Measurements from ENCODE around the gene NGEF.
"Not testable (repeated sequence)": the region's sequence is repeated elsewhere in the genome, so short reads cannot be mapped to it uniquely, and the experiment has no call there.

Gene NGEF

DNA sequence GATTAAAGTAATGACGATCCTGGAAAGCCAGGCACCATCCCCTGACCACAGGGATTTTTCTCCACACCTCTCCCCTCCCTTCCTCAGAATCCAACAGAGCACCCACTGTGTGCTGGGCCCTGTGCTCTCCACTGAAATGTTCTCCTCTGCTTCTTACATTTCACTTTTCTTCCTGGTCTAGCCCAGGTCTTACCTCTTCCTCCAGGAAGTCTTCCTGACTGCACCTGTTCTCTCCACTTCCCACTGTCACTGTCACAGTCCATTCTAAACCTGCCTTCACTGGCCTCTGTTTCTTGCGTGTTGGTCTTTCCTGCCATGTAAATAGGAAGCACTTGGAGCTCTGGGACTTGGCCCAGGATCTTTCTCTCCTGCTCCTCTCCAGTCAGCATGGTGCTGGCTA is 7.4 kb upstream of the NGEF start:
- no peak for DNase-seq

DNA sequence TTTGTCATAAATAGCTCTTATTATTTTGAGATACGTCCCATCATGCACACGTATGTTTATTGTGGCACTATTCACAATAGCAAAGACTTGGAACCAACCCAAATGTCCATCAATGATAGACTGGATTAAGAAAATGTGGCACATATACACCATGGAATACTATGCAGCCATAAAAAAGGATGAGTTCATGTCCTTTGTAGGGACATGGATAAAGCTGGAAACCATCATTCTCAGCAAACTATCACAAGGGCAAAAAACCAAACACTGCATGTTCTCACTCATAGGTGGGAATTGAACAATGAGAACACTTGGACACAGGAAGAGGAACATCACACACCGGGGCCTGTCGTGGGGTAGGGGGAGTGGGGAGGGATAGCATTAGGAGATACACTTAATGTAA is 6.6 kb upstream of the NGEF start:
- DNase-seq = not testable (repeated sequence)

DNA sequence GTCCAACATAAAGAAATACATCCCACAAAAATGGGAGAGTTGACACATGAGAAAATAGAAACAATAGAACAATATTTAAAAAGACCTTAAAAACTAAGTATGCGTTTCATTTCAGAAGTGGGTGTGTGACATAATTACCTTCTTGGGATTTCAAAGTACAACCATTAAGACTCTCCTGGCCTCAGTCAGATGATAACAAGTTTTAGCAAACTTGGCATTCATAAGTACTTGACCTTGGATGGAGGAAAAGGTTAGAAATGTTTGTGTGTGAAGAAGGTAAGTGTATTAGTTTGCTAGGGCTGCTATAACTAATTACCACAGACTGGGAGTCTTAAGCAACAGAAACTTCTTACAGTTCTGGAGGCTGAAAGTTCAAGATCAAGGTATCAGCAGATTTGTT is 4.9 kb upstream of the NGEF start:
- DNase-seq = no peak

DNA sequence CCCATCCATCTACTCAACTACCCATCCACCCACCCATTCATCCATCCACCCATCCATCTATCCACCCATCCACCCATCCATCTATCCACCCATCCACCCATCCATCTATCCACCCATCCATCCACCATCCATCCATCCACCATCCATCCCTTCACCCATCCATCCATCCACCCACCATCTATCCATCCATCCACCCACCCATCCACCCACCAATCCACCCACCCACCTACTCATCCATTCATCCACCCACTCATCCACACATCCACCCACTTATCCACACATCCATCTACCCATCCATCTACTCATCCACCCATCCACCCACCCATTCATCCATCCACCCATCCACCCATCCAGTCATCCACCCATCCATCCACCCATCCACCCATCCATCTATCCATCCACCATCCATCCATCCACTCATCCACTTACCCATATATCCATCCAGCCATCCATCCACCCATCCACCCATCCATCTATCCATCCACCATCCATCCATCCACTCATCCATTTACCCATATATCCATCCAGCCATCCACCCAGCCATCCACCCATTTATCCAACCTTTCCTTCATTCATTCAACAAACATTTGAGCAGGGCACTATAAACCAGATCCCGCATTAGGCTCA is 2.1 kb upstream of the NGEF start:
- no peak for DNase-seq

DNA sequence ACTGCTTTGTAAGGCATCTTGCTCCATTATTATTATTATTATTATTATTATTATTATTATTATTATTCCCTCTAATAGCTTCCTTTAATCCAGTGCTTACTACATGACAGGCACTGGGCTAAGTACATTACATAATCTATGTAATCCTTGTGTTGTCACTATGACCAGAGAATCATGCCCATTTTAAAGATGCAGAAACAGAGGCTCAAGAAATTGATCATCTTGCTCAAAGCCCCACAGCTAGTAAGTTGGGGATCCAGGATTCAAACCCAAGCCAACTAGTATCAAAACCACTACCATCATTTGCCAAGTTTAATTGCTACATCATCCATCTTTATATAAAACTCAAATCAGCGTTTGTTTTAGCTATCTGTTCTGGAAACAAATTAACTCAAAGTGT is 594 bp upstream of the NGEF start:
- no peak for DNase-seq

DNA sequence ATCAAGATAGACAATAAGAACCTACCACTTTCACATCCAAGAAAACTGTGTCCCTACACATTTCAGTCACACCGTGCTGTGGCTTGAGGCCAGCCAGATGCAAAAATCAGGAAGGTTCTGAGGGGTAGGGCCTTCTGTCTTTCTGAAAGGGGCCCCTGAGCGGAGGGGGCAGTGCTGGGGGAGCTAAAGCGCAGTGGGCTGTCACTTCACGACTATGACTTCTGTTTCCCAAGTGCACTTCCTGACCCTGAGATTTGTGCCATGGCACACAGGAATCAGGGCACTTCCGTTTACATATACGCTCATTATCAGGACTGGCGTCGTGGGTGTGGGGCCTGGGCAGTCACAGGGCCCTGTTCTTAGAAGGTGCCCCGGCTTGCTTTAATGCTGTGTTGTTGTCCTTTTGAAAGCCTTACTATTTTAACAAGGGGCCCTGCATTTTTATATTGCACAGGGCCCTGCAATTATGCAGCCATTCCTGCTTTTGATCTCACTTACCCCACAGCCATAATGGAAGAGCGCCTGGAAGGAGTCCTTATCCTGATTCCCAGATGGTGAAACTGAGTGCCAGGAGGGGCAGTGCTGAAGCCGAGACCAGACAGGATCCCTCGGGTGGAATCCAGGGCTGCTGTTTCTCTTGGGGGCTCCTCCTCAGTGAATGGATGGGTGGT is 620 bp downstream of the NGEF start:
- no peak for DNase-seq

DNA sequence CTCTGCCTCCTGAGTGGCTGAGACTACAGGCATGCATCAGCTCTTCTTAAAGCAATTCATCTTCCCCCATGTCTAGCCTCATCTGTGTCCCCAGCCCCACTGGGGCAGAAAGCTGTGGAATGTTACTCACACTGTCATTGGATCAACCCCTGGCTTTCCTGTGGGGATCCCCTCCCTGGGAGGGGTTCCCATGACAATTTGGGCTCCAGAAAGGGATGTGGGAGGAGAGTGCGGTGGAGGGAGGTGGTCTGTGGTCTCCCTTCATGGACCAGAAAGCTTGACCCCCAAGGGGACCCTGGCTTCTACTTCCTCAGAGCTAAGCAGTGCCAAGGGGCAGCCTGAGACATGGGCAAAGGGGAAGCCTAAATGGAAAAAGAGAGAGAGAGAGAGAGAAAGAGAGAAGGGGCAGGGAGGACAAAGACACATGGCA is 1.3 kb downstream of the NGEF start:
- no peak for DNase-seq

DNA sequence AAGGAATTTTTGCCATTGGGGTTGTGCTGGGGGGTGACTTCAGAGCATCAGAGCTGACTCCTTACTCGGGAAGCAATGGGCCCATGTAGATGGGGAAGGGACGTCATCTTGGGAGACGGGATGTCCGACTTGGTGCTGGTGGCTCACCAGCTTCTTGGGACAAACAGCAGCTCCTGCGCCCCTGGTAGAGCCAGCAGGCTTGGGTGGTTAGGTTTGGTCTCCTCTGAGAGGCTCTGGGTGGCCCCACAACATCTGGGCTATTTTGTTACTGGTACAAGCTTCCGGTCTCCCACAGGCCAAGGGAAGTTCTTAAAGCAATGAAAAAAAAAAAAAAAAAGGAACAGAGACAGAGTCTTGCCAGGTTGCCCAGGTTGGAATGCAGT is 1.8 kb downstream of the NGEF start:
- DNase-seq = no peak

DNA sequence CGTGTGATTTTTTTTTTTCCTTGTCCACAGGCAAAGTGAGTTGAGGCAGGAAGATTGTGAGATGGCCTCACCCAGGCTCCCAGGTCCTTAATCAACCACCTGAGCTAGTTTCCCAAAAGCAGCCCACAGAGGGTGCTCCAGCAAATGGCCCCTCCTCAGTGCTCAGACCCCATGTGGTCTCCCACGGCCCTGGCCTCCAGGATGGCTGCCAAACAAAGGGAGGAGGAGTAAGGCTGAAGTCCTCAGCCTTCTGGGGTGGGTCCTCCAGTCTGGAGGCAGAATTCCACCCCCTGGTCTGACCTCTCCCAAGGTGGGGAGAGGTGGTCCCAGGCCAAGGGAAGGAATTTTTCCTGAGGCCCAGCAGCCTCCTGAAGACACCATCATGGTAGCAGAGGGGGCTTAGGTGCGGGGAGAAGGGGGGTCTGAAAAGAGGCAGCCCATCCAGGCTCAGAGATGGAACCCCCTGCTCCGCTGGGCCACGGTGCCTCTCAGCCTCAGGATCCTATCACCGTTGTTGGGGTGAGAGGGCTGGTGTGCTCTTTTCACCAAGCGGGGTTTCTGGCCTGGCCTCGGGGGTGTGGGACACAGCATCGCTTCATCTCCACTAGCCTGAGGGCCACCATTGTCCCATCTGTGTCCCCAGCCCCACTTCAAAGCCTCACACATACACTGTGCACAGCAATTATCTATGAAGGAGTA is 2.3 kb downstream of the NGEF start:
- DNase-seq = no peak

DNA sequence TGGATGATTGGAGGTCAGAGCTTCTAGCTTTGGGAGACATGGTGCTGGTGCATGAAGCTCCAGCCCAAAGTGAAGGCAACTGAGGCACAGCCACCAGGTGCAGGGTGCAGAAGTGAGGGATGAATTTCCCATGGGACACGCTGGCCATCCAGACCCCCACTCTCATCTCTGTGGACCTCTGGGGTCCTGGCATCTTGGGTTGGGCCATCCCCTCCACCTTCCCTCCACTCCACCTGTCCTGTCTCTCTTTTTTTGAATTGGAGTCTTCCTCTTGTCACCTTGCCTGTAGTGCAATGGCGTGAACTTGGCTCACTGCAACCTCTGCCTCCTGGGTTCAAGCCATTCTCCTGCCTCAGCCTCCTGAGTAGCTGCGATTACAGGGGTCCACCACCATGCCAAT is 3.4 kb downstream of the NGEF start:
- no peak for DNase-seq

DNA sequence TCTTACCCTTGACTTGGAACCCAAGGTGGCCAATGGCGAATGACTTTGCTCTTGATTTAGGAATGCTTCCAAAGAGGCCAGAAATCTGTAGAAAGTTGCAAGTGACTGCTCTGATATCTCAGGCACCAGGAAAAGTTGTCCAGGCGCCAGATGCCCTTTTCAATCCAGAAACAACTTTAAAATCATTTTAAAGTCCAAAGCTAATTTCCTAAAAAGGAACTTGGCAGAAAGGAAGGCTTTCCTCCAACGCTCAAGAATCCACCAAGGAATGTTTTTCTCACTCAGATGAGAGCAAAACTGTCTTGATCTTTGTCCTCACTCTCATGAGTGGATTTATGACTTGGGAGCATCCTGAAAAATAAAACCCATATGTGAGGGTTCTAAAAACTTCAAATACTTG is 5.3 kb downstream of the NGEF start:
- no peak for DNase-seq

DNA sequence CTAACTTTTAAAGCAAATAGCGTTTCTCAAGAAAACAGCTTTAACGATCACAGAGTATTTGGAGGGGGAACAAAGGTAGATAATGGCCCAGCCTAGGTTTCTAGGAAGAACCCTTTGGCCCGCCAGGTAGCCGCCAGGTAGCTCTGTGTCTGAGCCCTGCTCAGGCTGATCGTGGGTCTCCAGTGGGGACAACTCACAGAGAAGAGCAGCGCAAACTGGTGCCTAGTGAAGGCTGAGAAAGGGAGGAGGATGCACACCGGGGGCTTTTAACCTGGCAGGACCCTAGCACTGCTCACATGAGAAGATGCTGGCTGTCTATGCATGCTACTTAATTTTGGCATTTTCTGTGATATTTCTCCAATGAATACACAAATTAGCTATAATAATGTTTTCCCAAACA is 5.8 kb downstream of the NGEF start:
- no peak for DNase-seq

DNA sequence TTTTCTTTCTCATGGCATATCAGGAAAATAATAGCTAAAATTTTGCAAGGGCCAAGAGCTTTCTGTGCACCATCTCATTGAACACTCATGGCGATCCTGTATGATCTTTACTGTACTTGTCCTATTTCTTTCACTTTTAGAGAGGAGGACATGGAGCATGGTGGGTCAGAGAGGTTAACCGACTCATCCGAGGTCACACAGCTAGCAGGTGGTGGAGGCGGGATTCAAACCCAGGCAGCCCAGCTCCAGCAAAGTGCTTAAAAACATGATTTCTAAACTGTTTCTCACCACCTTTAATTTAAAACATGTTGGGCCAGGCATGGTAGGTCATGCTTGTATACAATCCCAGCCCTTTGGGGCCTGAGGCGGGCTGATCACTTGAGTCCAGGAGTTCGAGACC is 6.4 kb downstream of the NGEF start:
- DNase-seq = no peak

DNA sequence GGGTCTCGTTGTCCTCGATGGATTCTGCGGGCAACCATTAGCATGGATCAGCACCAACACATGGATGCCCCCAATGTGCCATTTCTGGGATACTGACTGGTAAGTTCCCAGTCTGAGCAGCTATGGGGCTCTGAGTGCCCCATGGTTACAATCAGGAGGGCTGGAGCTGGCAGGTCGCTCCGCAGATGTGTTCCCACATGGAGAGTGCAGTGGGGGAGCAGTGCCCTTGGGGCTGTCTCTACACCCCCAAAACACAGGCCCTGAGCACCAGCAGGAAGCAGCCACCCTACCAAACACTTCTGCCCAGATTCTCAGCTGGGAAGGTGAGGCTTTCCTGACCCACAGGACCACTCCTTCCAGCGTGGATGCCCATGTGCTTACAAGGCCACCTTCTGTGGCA is 8.0 kb downstream of the NGEF start:
- DNase-seq = no peak

DNA sequence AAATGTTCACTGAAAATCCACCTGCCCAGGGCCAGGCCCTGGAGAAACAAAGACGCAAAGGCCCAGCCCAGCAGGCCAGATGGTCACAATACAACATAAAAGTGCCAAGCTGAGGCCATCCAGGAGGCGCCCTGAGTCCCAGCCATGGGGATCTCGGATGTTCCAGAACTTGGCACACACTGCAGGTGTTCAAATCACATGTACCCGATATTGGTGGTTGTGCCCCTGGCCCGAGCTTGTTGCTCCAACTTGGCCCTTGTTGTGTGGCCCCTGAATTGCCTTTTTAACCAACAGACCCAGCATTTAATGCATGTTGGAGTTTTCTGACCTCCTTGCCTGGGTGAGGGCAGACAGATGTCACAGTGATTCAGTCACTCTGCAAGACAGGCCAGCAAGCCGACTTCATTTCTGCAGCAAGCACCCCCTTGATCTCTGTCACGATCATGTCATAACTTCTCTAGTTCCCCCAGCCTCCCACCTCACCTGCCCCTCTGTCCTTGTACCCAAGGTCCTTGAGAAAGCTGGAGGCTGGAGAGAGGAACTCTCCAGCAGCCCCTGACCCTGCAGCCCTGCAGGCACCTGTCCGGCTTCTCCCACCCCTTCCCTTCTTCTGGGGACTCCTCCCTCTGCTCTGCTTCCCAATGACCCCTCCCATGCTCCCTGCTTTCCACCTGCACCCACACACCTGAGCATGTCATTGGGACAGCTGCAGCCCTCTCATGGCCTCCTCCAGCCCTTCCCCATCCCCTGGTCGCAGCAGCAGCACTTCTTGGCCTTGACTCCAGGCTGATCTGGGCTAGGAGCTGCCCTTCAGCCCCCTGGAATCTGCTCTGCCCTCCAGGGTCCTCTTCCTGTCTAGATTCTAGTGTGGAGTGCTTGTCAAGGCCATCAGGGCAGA is 9.1 kb downstream of the NGEF start:
- DNase-seq = no peak

DNA sequence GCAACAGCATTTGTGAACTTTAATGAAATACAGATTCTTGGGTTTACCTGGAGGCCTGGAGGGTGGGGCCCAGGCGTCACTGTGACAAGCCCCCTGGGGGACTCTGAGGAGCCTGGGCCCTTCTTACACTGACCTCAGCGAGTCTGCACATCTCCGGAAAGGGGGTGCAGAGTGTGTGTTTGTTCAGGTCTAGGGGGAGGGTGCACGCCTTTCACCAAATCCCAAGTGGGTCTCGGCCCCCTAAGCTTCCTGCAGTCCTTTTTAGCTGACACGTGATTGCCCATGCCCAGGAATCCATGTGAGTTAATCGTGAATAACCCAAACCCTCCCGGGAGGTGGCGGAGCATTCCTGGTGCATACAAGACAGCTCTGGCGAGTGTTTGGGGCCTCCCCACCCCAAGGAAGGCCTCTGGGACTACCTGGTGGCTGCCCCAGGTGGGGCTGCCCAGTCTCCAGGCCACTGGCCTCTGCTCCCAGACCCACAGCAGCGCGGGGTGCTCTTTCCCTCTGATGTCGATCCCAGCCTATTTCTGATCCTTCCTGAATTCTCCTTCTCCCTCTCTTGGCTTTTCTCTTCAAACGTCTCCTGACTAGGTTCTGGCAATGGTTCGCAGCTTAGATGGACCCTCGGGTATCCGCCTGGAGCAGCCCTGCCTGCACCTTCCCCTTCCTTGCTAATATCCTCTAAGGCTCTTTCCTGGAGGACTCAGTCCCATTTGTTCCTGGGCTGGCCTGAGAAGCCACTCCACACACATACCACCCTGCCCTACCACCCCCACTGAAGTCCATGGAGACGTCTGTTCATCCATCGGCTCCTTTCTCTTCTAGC is 10.0 kb downstream of the NGEF start:
- DNase-seq = no peak

DNA sequence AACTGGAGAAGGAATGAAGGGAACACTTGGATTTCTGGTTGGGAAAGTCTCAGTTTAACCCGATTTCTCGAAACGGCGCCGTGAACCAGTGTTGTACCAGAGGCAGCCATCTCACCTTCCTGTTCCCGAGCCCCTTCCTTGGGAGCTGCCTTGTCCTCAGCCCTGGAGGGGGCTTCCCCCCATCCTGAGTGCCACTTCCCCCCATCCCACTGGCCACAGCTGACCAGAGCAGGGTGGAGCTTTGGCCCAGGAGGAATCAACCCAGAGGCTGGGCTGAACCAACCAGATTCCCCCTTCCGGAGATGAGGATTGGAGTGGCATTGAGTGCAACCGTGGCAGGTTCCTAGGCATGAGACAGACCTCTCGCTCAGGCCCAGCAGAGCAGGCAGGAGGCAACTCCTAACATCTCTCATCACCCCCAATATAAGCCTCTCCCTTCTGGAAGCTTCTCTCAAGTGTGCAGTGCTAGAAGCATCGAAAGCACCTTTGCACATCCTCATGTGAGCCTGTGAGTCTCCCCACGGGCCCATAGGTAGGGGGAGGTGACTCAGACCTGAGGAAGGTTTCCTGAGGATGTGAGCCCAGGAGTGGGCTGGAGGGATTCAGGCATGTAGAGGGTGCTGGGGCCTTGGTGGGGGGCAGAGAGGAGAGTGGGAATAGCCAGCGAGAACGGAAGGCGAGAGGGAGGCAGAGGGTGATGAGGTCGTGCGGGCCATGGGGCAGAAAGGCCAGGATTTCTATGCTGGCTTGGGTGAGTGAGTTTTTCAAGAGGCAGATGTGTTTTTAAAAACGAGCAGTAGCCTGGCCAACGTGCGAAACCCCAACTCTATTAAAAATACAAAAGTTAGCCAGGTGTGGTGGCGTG is 11.9 kb downstream of the NGEF start:
- no peak for DNase-seq

DNA sequence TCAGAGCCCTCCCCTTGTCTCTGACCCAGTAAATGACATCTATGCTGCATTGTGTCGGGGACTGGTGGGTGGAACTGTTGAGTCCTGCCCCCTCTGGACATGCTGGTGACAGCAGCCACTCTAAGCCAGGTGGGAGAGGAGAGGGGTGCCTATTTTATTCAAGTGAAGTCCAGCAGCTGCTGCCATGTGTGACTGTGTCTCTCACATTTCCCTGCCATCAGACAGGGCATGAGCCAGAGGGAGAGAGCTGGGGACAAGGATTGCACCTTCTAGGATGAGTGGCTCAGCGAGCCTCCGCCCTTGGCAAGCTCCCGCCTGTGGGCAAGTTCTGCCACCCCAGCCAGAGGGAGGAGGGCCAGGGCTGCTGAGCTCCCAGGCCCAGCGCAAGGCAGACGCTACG is 13.7 kb downstream of the NGEF start:
- DNase-seq = no peak

DNA sequence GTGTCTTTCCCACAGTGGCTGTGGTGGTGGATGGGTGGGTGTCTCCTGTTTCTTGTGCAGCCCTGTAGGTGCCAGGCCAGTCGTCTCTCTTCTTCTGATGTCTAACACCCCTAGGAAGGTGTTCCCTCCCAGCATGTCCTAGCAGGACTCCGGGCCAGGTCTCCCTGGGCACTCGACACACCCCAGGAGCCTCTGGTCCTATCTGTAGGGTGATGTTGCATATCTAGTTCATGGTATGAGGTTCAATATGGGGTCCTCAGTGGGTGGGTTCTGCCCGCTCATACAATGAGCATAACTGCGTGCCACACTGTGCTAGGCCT is 14.4 kb downstream of the NGEF start:
- no peak for DNase-seq

DNA sequence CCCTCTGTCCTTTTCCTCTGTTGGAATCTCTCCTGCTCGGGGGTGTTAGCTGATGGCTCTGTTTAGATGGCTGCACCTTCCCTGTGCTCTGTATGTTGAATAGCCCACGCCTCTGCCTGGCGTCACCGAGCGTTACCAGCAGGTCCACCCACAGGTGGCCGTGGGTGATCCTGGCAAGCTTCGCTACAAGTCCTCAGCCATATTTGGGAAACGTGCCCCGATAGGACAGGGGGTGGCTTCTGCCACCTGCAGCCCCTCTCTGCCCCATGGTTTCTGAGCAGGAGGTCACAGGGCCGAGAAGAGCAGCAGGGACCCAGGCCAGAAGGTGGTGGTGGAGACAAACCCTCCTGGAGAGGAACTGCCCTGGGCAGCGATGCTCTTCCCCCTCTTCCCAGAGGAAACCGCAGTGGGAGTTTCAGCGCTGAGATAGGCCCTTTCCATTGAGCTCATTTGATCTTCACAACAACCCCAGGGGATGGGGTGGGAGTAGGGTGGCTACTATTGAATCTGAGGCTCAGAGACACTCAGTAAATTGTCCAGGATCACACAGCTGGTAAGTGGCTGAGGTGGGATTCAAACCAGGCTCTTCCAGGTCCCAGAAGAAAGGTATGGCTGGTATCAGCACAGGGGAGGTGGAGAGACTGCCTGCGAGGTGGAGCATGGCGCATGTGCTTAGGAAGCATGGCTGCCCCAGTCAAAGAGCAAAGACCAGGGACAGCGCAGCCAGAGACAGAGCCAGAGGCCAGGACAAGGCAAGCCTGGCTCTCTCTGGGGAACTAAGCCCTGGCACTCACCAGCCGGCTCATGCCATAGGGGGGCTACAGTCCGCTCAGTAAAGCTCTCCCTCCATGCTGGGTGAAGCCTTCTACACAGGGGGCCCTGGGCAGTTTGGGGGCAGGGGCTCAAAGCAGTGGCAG is 15.0 kb downstream of the NGEF start:
- DNase-seq = no peak

DNA sequence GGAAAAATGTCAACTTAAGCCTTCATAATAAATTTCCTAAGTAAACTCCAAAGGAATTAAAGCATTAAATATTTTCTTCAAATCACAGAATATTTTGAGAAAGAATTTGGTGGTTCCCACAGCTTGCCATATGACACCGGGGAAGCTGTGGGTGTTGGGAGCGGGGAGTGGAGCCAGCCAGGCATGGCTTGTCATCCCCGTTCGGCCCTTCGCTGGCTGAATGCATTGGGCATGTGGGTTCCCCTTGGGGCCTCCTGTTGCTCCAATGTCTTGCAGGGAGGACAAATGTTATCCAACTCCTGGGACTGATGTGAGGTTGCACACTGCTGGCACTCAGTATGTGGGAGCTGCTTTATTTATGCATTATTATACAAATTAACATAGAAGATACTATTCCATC is 18.6 kb downstream of the NGEF start:
- no peak for DNase-seq
